ENCODE results near the gene PPP1R12C. TPM values are rescaled to one million over a fixed set of nuclear protein-coding genes. Genes with fewer than 3 reads are reported as not detected.

The PPP1R12C gene
- total RNA-seq, 1 experiment from 2014 or later = 63.4 TPM

GRCh38 chr19:55097864-55098715 is 19.3 kb downstream of the PPP1R12C start:
- in situ Hi-C loops (cut with HindIII; ENCODE audit: low pct_unique_long_range_greater_than_20kb, low sequenced_read_pairs) = no loop called here

GRCh38 chr19:55096061-55096701 is 21.3 kb downstream of the PPP1R12C start:
- in situ Hi-C loops (cut with HindIII; ENCODE audit: low pct_unique_long_range_greater_than_20kb, low sequenced_read_pairs) = no loop called here
- no peak for DNase-seq (ENCODE audit: low read depth)

More at GRCh38 chr19:55097864-55098715, 19.3 kb downstream of the PPP1R12C start:
- DNase-seq (ENCODE audit: low read depth) = no peak

- in situ Hi-C loops (cut with HindIII; ENCODE audit: low pct_unique_long_range_greater_than_20kb, low sequenced_read_pairs) = no loop called here
- DNase-seq (ENCODE audit: low read depth) = no peak
Measured at GRCh38 chr19:55095260-55096060, 22.0 kb downstream of the PPP1R12C start.

- no peak for DNase-seq (ENCODE audit: low read depth)
- in situ Hi-C loops (cut with HindIII; ENCODE audit: low pct_unique_long_range_greater_than_20kb, low sequenced_read_pairs) = no loop called here
Measured at GRCh38 chr19:55094456-55095259, 22.8 kb downstream of the PPP1R12C start.

- no peak for DNase-seq (ENCODE audit: low read depth)
- in situ Hi-C loops (cut with HindIII; ENCODE audit: low pct_unique_long_range_greater_than_20kb, low sequenced_read_pairs) = no loop called here
Measured at GRCh38 chr19:55092423-55093318, 24.8 kb downstream of the PPP1R12C start.

GRCh38 chr19:55091955-55092354 is 25.5 kb downstream of the PPP1R12C start:
- no peak for DNase-seq (ENCODE audit: low read depth)
- in situ Hi-C loops (cut with HindIII; ENCODE audit: low pct_unique_long_range_greater_than_20kb, low sequenced_read_pairs) = no loop called here

GRCh38 chr19:55091126-55091910 is 26.1 kb downstream of the PPP1R12C start:
- no peak for DNase-seq (ENCODE audit: low read depth)
- in situ Hi-C loops (cut with HindIII; ENCODE audit: low pct_unique_long_range_greater_than_20kb, low sequenced_read_pairs) = no loop called here

GRCh38 chr19:55090564-55090963 is 26.9 kb downstream of the PPP1R12C start:
- DNase-seq (ENCODE audit: low read depth) = no peak
- in situ Hi-C loops (cut with HindIII; ENCODE audit: low pct_unique_long_range_greater_than_20kb, low sequenced_read_pairs) = no loop called here

GRCh38 chr19:55089342-55089944 is 28.0 kb downstream of the PPP1R12C start:
- in situ Hi-C loops (cut with HindIII; ENCODE audit: low pct_unique_long_range_greater_than_20kb, low sequenced_read_pairs) = no loop called here
- DNase-seq (ENCODE audit: low read depth) = no peak

- peak; percentile 64 for DNase-seq (ENCODE audit: low read depth)
- in situ Hi-C loops (cut with HindIII; ENCODE audit: low pct_unique_long_range_greater_than_20kb, low sequenced_read_pairs) = no loop called here
Measured at GRCh38 chr19:55088543-55089341, 28.7 kb downstream of the PPP1R12C start.

GRCh38 chr19:55088021-55088451 is 29.4 kb downstream of the PPP1R12C start:
- no peak for DNase-seq (ENCODE audit: low read depth)
- in situ Hi-C loops (cut with HindIII; ENCODE audit: low pct_unique_long_range_greater_than_20kb, low sequenced_read_pairs) = no loop called here

GRCh38 chr19:55087542-55087901 is 29.9 kb downstream of the PPP1R12C start:
- in situ Hi-C loops (cut with HindIII; ENCODE audit: low pct_unique_long_range_greater_than_20kb, low sequenced_read_pairs) = no loop called here
- no peak for DNase-seq (ENCODE audit: low read depth)

GRCh38 chr19:55086730-55087541 is 30.5 kb downstream of the PPP1R12C start:
- peak; percentile 95 for DNase-seq (ENCODE audit: low read depth)
- in situ Hi-C loops (cut with HindIII; ENCODE audit: low pct_unique_long_range_greater_than_20kb, low sequenced_read_pairs) = no loop called here

- in situ Hi-C loops (cut with HindIII; ENCODE audit: low pct_unique_long_range_greater_than_20kb, low sequenced_read_pairs) = no loop called here
Measured at GRCh38 chr19:55085923-55086715, 31.3 kb downstream of the PPP1R12C start.

More at GRCh38 chr19:55085923-55086715, 31.3 kb downstream of the PPP1R12C start:
- DNase-seq (ENCODE audit: low read depth) = no peak
